ENCODE data around the gene TMEM184B. TPM values are rescaled to one million over a fixed set of nuclear protein-coding genes. Genes with fewer than 3 reads are reported as not detected.
A peak's percentile ranks its signal among the peaks of the same experiment; 100 is the strongest.

The TMEM184B gene
- total and polyA plus RNA-seq, 5 donors from 2014 or later: 7.2 to 31.3 (median 7.8) TPM

GRCh38 chr22:38249803-38250642, 22.8 kb downstream of the TMEM184B start:
- H3K4me1 Mint-ChIP-seq: peaks cover 0 to 6% (median under 1%) of the 10 kb centered on the region in 4 donors
- no peaks in the 10 kb centered on the region for H3K27me3 Mint-ChIP-seq
- no peaks in the 10 kb centered on the region for H3K9me3 Mint-ChIP-seq
- Histone ChIP-seq H3K27ac (ENCODE audit: insufficient read depth, low read length, poor library complexity, severe bottlenecking) (no peak overlapping the region), H3K9me3 (ENCODE audit: control insufficient read depth in 2 of 2, low read length in 2 of 2) (no peaks in the 10 kb centered on the region), H3K4me1 (ENCODE audit: control insufficient read depth, insufficient read depth, low read length, poor library complexity, severe bottlenecking) (no peaks in the 10 kb centered on the region), H3K4me3 (ENCODE audit: low read depth, low read length) (no peak overlapping the region), H3K36me3 (ENCODE audit: control insufficient read depth, insufficient read depth, low read length) (peaks cover 16% of the 10 kb centered on the region), H3K27me3 (ENCODE audit: control insufficient read depth, insufficient read depth, low read length) (no peaks in the 10 kb centered on the region)
- peak overlapping the region in 1 of 3 donors; percentile 3 for H3K27ac Mint-ChIP-seq
- no peak for DNase-seq
- peaks cover 17% of the 10 kb centered on the region for H3K36me3 Mint-ChIP-seq
- no peak for ATAC-seq (ENCODE audit: low read depth in 2 of 2)
- H3K4me3 Mint-ChIP-seq: no peak overlapping the region

GRCh38 chr22:38249301-38249700, 23.5 kb downstream of the TMEM184B start:
- no peak overlapping the region for H3K4me3 Mint-ChIP-seq
- H3K27me3 ChIP-seq (ENCODE audit: control insufficient read depth, insufficient read depth, low read length): no peaks in the 10 kb centered on the region
- no peak overlapping the region for H3K27ac Mint-ChIP-seq
- H3K4me3 ChIP-seq (ENCODE audit: low read depth, low read length): no peak overlapping the region
- no peak for ATAC-seq (ENCODE audit: low read depth in 2 of 2)
- H3K4me1 ChIP-seq (ENCODE audit: control insufficient read depth, insufficient read depth, low read length, poor library complexity, severe bottlenecking): no peaks in the 10 kb centered on the region
- no peaks in the 10 kb centered on the region for H3K9me3 ChIP-seq (ENCODE audit: control insufficient read depth in 2 of 2, low read length in 2 of 2)
- peaks cover 17% of the 10 kb centered on the region for H3K36me3 Mint-ChIP-seq
- H3K27me3 Mint-ChIP-seq: no peaks in the 10 kb centered on the region
- peaks cover 19% of the 10 kb centered on the region for H3K36me3 ChIP-seq (ENCODE audit: control insufficient read depth, insufficient read depth, low read length)
- no peak for DNase-seq
- no peaks in the 10 kb centered on the region for H3K9me3 Mint-ChIP-seq
- H3K27ac ChIP-seq (ENCODE audit: insufficient read depth, low read length, poor library complexity, severe bottlenecking): no peak overlapping the region
- H3K4me1 Mint-ChIP-seq: peaks cover 0 to 6% (median under 1%) of the 10 kb centered on the region in 4 donors

DNA sequence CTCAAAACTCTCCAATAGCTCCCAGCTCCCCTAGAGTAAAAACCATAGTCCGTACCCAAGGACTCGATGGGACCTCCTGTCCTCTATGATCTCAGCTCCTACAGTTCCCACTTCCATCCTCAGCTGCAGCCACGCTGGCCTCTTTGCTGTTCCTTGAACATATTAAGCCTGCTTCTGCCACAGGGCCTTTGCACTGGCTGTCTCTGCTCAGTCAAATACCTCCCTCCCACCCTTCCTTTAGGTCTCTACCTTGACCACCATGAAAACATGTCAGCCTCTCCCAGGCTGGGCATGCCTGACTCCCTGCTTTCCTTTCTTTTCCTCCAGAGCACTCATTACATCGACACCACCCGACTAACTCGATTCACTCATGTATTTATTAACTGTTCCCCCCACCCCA, 24.5 kb downstream of the TMEM184B start:
- no peak for DNase-seq
- H3K27ac ChIP-seq (ENCODE audit: insufficient read depth, low read length, poor library complexity, severe bottlenecking): no peak overlapping the region
- no peaks in the 10 kb centered on the region for H3K9me3 ChIP-seq (ENCODE audit: control insufficient read depth in 2 of 2, low read length in 2 of 2)
- no peak overlapping the region for H3K4me3 Mint-ChIP-seq
- no peaks in the 10 kb centered on the region for H3K27me3 ChIP-seq (ENCODE audit: control insufficient read depth, insufficient read depth, low read length)
- peak overlapping the region in 1 of 3 donors; percentile 76 for H3K27ac Mint-ChIP-seq
- peaks cover 21% of the 10 kb centered on the region for H3K36me3 Mint-ChIP-seq
- peaks cover 19% of the 10 kb centered on the region for H3K36me3 ChIP-seq (ENCODE audit: control insufficient read depth, insufficient read depth, low read length)
- peaks cover 0 to 6% (median 0%) of the 10 kb centered on the region in 4 donors for H3K4me1 Mint-ChIP-seq
- H3K4me3 ChIP-seq (ENCODE audit: low read depth, low read length): no peak overlapping the region
- ATAC-seq (ENCODE audit: low read depth in 2 of 2): no peak
- no peaks in the 10 kb centered on the region for H3K27me3 Mint-ChIP-seq
- H3K9me3 Mint-ChIP-seq: no peaks in the 10 kb centered on the region
- H3K4me1 ChIP-seq (ENCODE audit: control insufficient read depth, insufficient read depth, low read length, poor library complexity, severe bottlenecking): no peaks in the 10 kb centered on the region

- Histone ChIP-seq H3K36me3 (ENCODE audit: control insufficient read depth, insufficient read depth, low read length) (peaks cover 19% of the 10 kb centered on the region), H3K4me3 (ENCODE audit: low read depth, low read length) (no peak overlapping the region), H3K9me3 (ENCODE audit: control insufficient read depth in 2 of 2, low read length in 2 of 2) (no peaks in the 10 kb centered on the region), H3K27ac (ENCODE audit: insufficient read depth, low read length, poor library complexity, severe bottlenecking) (no peak overlapping the region), H3K4me1 (ENCODE audit: control insufficient read depth, insufficient read depth, low read length, poor library complexity, severe bottlenecking) (no peaks in the 10 kb centered on the region), H3K27me3 (ENCODE audit: control insufficient read depth, insufficient read depth, low read length) (no peaks in the 10 kb centered on the region)
- Mint-ChIP-seq H3K27me3 (no peaks in the 10 kb centered on the region), H3K9me3 (no peaks in the 10 kb centered on the region), H3K4me3 (no peak overlapping the region), H3K36me3 (peaks cover 21% of the 10 kb centered on the region), H3K27ac (peak overlapping the region in 1 of 3 donors; percentile 76), H3K4me1 (peaks cover 0 to 6% (median 0%) of the 10 kb centered on the region in 4 donors)
- DNase-seq: no peak
- ATAC-seq (ENCODE audit: low read depth in 2 of 2): no peak
These were observed 25.1 kb downstream of the TMEM184B start for GRCh38 chr22:38247713-38248112.

GRCh38 chr22:38246692-38247091, 26.1 kb downstream of the TMEM184B start:
- DNase-seq (no peak), ATAC-seq (ENCODE audit: low read depth in 2 of 2) (no peak)
- Histone ChIP-seq H3K9me3 (ENCODE audit: control insufficient read depth in 2 of 2, low read length in 2 of 2) (no peaks in the 10 kb centered on the region), H3K27ac (ENCODE audit: insufficient read depth, low read length, poor library complexity, severe bottlenecking) (no peak overlapping the region), H3K36me3 (ENCODE audit: control insufficient read depth, insufficient read depth, low read length) (peaks cover 19% of the 10 kb centered on the region), H3K27me3 (ENCODE audit: control insufficient read depth, insufficient read depth, low read length) (no peaks in the 10 kb centered on the region), H3K4me3 (ENCODE audit: low read depth, low read length) (no peak overlapping the region), H3K4me1 (ENCODE audit: control insufficient read depth, insufficient read depth, low read length, poor library complexity, severe bottlenecking) (no peaks in the 10 kb centered on the region)
- H3K36me3 Mint-ChIP-seq: peaks cover 21% of the 10 kb centered on the region
- no peak overlapping the region for H3K4me3 Mint-ChIP-seq
- H3K27me3 Mint-ChIP-seq: no peaks in the 10 kb centered on the region
- no peaks in the 10 kb centered on the region for H3K9me3 Mint-ChIP-seq
- H3K27ac Mint-ChIP-seq: no peak overlapping the region
- peaks cover 0 to 6% (median 0%) of the 10 kb centered on the region in 4 donors for H3K4me1 Mint-ChIP-seq

DNA sequence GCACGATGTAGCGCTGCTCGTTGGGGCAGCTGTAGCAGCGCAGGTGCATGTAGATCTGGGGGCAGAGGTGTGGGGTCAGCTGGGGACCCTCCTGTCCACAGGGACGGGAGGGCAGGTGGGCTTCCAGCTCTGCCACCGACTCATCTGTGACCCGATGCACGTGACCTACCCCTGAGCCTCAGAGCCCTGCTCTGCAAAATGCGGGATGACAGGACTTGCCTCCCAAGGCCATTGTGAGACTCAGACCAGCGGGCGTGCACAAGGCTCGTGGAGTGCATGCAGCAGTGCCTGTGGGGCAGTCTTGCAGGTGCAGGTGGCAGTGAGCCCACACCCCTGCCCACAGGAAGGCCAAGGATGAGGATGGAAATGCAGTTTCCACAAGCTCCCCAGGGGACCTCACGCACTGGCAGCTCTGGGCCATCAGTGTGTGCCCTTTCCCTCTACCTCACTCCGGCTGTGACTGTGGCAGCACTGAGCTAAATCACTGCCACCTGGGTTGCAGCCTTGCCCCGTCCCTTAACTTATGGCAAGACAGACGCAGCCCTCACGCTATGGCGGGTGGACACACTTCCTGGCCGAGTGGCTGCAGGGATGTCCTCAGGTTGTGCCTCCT, 26.7 kb downstream of the TMEM184B start:
- Mint-ChIP-seq H3K4me3 (no peak overlapping the region), H3K27ac (no peak overlapping the region), H3K9me3 (no peaks in the 10 kb centered on the region), H3K4me1 (peaks cover 0 to 6% (median under 1%) of the 10 kb centered on the region in 4 donors), H3K27me3 (no peaks in the 10 kb centered on the region), H3K36me3 (peaks cover 21% of the 10 kb centered on the region)
- Histone ChIP-seq H3K27me3 (ENCODE audit: control insufficient read depth, insufficient read depth, low read length) (no peaks in the 10 kb centered on the region), H3K27ac (ENCODE audit: insufficient read depth, low read length, poor library complexity, severe bottlenecking) (no peak overlapping the region), H3K4me1 (ENCODE audit: control insufficient read depth, insufficient read depth, low read length, poor library complexity, severe bottlenecking) (no peaks in the 10 kb centered on the region), H3K36me3 (ENCODE audit: control insufficient read depth, insufficient read depth, low read length) (peaks cover 19% of the 10 kb centered on the region), H3K4me3 (ENCODE audit: low read depth, low read length) (no peak overlapping the region), H3K9me3 (ENCODE audit: control insufficient read depth in 2 of 2, low read length in 2 of 2) (no peaks in the 10 kb centered on the region)
- DNase-seq: no peak
- no peak for ATAC-seq (ENCODE audit: low read depth in 2 of 2)

- ATAC-seq (ENCODE audit: low read depth in 2 of 2) (no peak), DNase-seq (no peak)
- Mint-ChIP-seq H3K9me3 (no peaks in the 10 kb centered on the region), H3K36me3 (peaks cover 28% of the 10 kb centered on the region), H3K4me3 (no peak overlapping the region), H3K27me3 (no peaks in the 10 kb centered on the region), H3K27ac (peak overlapping the region in 1 of 3 donors; percentile 66), H3K4me1 (peaks cover 0 to 6% (median 3%) of the 10 kb centered on the region in 4 donors)
- Histone ChIP-seq H3K27me3 (ENCODE audit: control insufficient read depth, insufficient read depth, low read length) (no peaks in the 10 kb centered on the region), H3K9me3 (ENCODE audit: control insufficient read depth in 2 of 2, low read length in 2 of 2) (no peaks in the 10 kb centered on the region), H3K4me1 (ENCODE audit: control insufficient read depth, insufficient read depth, low read length, poor library complexity, severe bottlenecking) (no peaks in the 10 kb centered on the region), H3K4me3 (ENCODE audit: low read depth, low read length) (no peak overlapping the region), H3K36me3 (ENCODE audit: control insufficient read depth, insufficient read depth, low read length) (peaks cover 25% of the 10 kb centered on the region), H3K27ac (ENCODE audit: insufficient read depth, low read length, poor library complexity, severe bottlenecking) (no peak overlapping the region)
These were observed 28.7 kb downstream of the TMEM184B start for GRCh38 chr22:38244106-38244505.

Data from CD4-positive, CD25-positive, alpha-beta regulatory T cell (primary cell).